ENCODE measurements around the gene SHC2. TPM values are rescaled to one million over a fixed set of nuclear protein-coding genes. Genes with fewer than 3 reads are reported as not detected.
A peak's percentile ranks its signal among the peaks of the same experiment; 100 is the strongest.

SHC2 gene
- total and polyA plus RNA-seq, 2 of the 13 experiments (the other 11 are each of a cell fraction or from before 2014, with no cell fraction given) = 9.0 to 18.3 TPM

GRCh38 chr19:407511-408440 lies 53.1 kb downstream of the SHC2 start:
- ChIA-PET POLR2A (no interaction called here), CTCF (ENCODE audit: low intra/inter-chr PET ratio, low total read pairs) (no interaction called here)
- no TSS peak for BruUV-seq (replicated peaks)
- DNase-seq (ENCODE audit: low spot score) (no peak), ATAC-seq (peak; percentile 4; the same call in 2 of the 3 replicates), FAIRE-seq (no peak)
- no peak overlapping the region for H3K4me3 ChIP-seq (replicated peaks in 1 of 3; ENCODE audit: insufficient read depth in 1 of 3, low read depth in 2 of 3, low read length in 3 of 3)
- intact Hi-C loops (cut with micrococcal nuclease; ENCODE audit: unreplicated experiment) = no loop called here
- in situ Hi-C loops (cut with HindIII; ENCODE audit: extremely low pct_ligation_motif_present, low pct_unique_long_range_greater_than_20kb) = no loop called here
- H3K27ac ChIP-seq (ENCODE audit: extremely low read length, insufficient read depth, low read length) = no peak overlapping the region
- no peak overlapping the region for H3K4me2 ChIP-seq (ENCODE audit: low read depth, low read length)
- H3K27me3 ChIP-seq (ENCODE audit: control insufficient read depth in 1 of 2, insufficient read depth in 2 of 2, low read length in 2 of 2) = peaks cover 34 to 80% of the 10 kb centered on the region in 2 experiments
- H3K9ac ChIP-seq (ENCODE audit: insufficient read depth, low read depth, low read length) = no peak overlapping the region
- TF ChIP-seq HHEX (CRISPR knock-in tag; IDR thresholded peaks at IDR 0.05) (no peak), MYC (CRISPR knock-in tag; IDR thresholded peaks at IDR 0.05; ENCODE audit: borderline replicate concordance) (0 out of 2 replicates have a peak, but pooled peaks have one; percentile 2), ZBTB44 (CRISPR knock-in tag; IDR thresholded peaks at IDR 0.05) (no peak), BHLHE40 (IDR thresholded peaks at IDR 0.05; ENCODE audit: low read length) (peak; percentile 66), CBX5 (CRISPR knock-in tag; IDR thresholded peaks at IDR 0.05; ENCODE audit: borderline replicate concordance) (no peak)
- TF ChIP-seq, protein P1, sequence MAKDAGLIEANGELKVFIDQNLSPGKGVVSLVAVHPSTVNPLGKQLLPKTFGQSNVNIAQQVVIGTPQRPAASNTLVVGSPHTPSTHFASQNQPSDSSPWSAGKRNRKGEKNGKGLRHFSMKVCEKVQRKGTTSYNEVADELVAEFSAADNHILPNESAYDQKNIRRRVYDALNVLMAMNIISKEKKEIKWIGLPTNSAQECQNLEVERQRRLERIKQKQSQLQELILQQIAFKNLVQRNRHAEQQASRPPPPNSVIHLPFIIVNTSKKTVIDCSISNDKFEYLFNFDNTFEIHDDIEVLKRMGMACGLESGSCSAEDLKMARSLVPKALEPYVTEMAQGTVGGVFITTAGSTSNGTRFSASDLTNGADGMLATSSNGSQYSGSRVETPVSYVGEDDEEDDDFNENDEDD (CRISPR knock-in tag; IDR thresholded peaks at IDR 0.05; ENCODE audit: borderline replicate concordance) = 0 out of 2 replicates have a peak, but pooled peaks have one; percentile 13
- 0 out of 2 replicates have a peak, but pooled peaks cover 2% of the 10 kb centered on the region for H4K20me1 ChIP-seq (ENCODE audit: insufficient read depth, low read length)
- no peaks in the 10 kb centered on the region for H3K9me3 ChIP-seq (ENCODE audit: low read length)
- no peaks in the 10 kb centered on the region for H3K79me2 ChIP-seq (ENCODE audit: insufficient read depth, low read length)
- H3K36me3 ChIP-seq (replicated peaks in 1 of 2; ENCODE audit: control insufficient read depth in 1 of 2, insufficient read depth in 2 of 2, low read length in 2 of 2) = no peaks in the 10 kb centered on the region
- WGBS (ENCODE audit: low lambda C conversion rate) = 58% methylated on average over 15 of the region's 70 CpGs
- H3K4me1 ChIP-seq (ENCODE audit: insufficient read depth, low read length) = no peaks in the 10 kb centered on the region
- no peak overlapping the region for H2AFZ ChIP-seq (ENCODE audit: low read length)
